Duodenal mucosa (tissue), 2 donors: ENCODE results near the gene PCLO.

Experiments
- H3K27ac ChIP-seq: one replicate; pipeline ENCODE4 v1.7.0; 2013; ENCODE audit warnings: low read depth, low read length
- H3K27me3 ChIP-seq, 2 donors: one replicate each; pipeline ENCODE4 v1.7.0; 2013; ENCODE audit warnings: low read length in 2 of 2, control low read depth in 1 of 2; ENCODE audit not compliant: insufficient read depth in 2 of 2, control insufficient read depth in 1 of 2
- H3K36me3 ChIP-seq, 2 donors: one replicate each; pipeline ENCODE4 v1.7.0; 2013; ENCODE audit warnings: low read length in 2 of 2, control low read depth in 1 of 2; ENCODE audit not compliant: insufficient read depth in 2 of 2, control insufficient read depth in 1 of 2
- H3K4me1 ChIP-seq, 2 donors: one replicate each; pipeline ENCODE4 v1.7.0; 2013; ENCODE audit warnings: low read length in 2 of 2, control low read depth in 1 of 2; ENCODE audit not compliant: insufficient read depth in 2 of 2, control insufficient read depth in 1 of 2
- H3K4me3 ChIP-seq, 2 donors: one replicate each; pipeline ENCODE4 v1.7.0; 2013; ENCODE audit warnings: low read length in 2 of 2, low read depth in 1 of 2
- H3K9ac ChIP-seq, 2 donors: one replicate each; pipeline ENCODE4 v1.7.0; 2013; ENCODE audit warnings: low read length in 2 of 2, low read depth in 1 of 2
- H3K9me3 ChIP-seq, 2 donors: one replicate each; pipeline ENCODE4 v1.7.0; 2013; ENCODE audit warnings: low read length in 2 of 2, control low read depth in 1 of 2; ENCODE audit not compliant: control insufficient read depth in 1 of 2

PCLO gene, protein sequence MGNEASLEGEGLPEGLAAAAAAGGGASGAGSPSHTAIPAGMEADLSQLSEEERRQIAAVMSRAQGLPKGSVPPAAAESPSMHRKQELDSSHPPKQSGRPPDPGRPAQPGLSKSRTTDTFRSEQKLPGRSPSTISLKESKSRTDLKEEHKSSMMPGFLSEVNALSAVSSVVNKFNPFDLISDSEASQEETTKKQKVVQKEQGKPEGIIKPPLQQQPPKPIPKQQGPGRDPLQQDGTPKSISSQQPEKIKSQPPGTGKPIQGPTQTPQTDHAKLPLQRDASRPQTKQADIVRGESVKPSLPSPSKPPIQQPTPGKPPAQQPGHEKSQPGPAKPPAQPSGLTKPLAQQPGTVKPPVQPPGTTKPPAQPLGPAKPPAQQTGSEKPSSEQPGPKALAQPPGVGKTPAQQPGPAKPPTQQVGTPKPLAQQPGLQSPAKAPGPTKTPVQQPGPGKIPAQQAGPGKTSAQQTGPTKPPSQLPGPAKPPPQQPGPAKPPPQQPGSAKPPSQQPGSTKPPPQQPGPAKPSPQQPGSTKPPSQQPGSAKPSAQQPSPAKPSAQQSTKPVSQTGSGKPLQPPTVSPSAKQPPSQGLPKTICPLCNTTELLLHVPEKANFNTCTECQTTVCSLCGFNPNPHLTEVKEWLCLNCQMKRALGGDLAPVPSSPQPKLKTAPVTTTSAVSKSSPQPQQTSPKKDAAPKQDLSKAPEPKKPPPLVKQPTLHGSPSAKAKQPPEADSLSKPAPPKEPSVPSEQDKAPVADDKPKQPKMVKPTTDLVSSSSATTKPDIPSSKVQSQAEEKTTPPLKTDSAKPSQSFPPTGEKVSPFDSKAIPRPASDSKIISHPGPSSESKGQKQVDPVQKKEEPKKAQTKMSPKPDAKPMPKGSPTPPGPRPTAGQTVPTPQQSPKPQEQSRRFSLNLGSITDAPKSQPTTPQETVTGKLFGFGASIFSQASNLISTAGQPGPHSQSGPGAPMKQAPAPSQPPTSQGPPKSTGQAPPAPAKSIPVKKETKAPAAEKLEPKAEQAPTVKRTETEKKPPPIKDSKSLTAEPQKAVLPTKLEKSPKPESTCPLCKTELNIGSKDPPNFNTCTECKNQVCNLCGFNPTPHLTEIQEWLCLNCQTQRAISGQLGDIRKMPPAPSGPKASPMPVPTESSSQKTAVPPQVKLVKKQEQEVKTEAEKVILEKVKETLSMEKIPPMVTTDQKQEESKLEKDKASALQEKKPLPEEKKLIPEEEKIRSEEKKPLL (N-terminal part only)

GRCh38 chr7:83162402-83163256 is at the start of gene PCLO:
PCLO (minus strand) TSS chr7:83162884; CDS start chr7:83162592, 292 bp downstream.
- H3K4me1 ChIP-seq = peaks cover 0 to 6% of the 10 kb centered on the region in 2 donors
- peak within 1 kb of the TSS; percentile 66 for H3K27ac ChIP-seq
- no peaks in the 10 kb centered on the region for H3K9me3 ChIP-seq
- H3K9ac ChIP-seq = peak within 1 kb of the TSS; percentile 52 to 54
- H3K36me3 ChIP-seq = no peaks in the 10 kb centered on the region
- H3K4me3 ChIP-seq = peak within 1 kb of the TSS; percentile 75 to 79
- H3K27me3 ChIP-seq = no peaks in the 10 kb centered on the region

GRCh38 chr7:83211685-83212084 is 49.0 kb upstream of the PCLO start:
- no peaks in the 10 kb centered on the region for H3K36me3 ChIP-seq
- no peaks in the 10 kb centered on the region for H3K27me3 ChIP-seq
- no peaks in the 10 kb centered on the region for H3K9me3 ChIP-seq
- no peaks in the 10 kb centered on the region for H3K4me1 ChIP-seq
- no peak overlapping the region for H3K4me3 ChIP-seq
- no peak overlapping the region for H3K9ac ChIP-seq
- no peak overlapping the region for H3K27ac ChIP-seq

DNA sequence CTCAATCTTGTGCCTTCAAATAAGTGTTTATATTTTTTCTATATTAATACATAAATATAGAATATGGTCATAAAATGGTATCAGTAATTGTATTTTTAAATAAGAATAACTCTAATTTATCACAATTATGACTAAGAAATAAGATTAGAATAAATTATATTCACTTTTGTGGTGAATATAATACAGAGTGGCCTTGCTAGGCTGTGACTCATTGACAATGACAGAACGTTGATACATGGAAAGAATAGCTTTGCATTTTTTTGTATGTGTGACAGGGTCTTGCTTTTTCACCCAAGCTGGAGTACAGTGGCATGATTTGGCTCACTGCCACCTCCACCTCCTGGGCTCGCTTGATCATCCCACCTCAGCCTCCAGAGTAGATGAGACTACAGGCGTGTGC is 47.8 kb upstream of the PCLO start:
- H3K4me1 ChIP-seq = no peaks in the 10 kb centered on the region
- H3K9me3 ChIP-seq = no peaks in the 10 kb centered on the region
- H3K4me3 ChIP-seq = no peak overlapping the region
- no peak overlapping the region for H3K9ac ChIP-seq
- H3K27me3 ChIP-seq = no peaks in the 10 kb centered on the region
- no peak overlapping the region for H3K27ac ChIP-seq
- H3K36me3 ChIP-seq = no peaks in the 10 kb centered on the region

DNA sequence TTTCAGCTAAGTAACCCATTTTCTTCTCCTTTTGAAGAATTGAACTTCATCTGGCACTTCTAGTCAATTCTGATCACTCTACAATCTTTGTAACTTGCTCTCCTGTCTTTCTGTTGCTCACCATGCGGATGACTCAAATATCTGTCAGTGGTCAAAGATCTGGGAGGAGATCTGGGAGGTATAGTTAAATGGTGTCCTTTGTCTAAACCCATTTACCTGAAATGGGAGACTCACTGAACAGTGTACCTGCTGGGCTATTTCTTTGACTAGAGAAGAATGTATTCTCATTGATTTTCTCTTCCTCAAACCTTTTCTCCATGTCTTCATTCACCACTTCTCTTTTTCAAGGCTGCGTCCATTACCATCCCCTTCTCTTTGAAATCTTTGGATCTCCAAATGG is 42.0 kb upstream of the PCLO start:
- Histone ChIP-seq H3K9ac (no peak overlapping the region), H3K27ac (no peak overlapping the region), H3K4me3 (no peak overlapping the region), H3K9me3 (no peaks in the 10 kb centered on the region), H3K4me1 (no peaks in the 10 kb centered on the region), H3K36me3 (no peaks in the 10 kb centered on the region), H3K27me3 (no peaks in the 10 kb centered on the region)

DNA sequence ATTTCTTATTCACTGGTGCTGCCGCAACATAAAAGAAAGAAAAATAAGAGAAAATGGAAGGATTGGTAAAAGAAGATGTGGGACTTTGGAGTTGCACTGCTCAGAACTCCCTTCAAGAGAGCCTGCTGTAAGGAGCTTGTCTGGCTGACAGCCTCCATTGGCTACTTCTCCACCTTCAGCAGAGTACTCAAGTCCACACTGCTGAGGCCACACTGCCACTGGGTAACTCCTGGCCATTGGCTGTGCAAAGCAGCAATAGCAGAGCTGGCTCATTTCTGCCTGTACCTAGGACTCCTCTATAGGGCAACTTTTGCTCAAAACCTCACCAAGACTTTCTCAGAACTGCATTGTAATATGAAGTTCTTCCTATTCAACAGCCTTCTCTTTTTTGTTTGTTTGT is 38.7 kb upstream of the PCLO start:
- Histone ChIP-seq H3K9me3 (no peaks in the 10 kb centered on the region), H3K27me3 (no peaks in the 10 kb centered on the region), H3K4me1 (no peaks in the 10 kb centered on the region), H3K4me3 (no peak overlapping the region), H3K36me3 (no peaks in the 10 kb centered on the region), H3K27ac (no peak overlapping the region), H3K9ac (no peak overlapping the region)

DNA sequence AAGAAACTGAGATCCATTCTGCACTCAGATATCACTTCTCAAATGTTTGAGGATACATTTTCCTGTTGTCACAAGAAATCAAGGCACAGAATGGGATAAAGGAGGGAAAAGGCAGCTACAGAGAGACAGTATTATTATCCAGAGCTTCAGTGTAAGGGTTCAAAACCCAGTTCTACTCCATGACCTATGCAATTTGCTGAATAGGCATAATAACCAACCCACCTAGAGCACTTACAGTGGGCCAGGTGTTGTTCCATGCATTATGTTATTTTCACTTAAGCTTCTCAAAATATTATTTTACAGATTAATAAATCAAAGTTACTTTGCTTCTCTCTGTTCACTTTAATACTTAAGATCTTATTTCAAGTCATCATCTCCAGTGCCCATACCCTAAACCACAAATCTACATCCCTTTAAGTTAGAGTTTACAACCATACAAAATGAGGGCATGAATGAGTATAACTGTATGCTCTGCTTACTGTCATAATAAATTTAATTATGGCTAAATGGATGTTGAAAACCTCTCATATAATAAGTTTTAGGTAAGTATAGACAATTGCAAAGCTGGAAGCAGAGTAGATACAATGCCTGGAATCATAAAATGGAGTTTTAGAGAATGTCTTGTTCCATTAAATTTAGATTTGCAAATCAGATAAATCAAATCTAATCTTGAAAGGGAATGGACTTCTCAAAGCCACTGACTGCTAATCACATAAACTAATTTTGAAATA is 28.1 kb upstream of the PCLO start:
- Histone ChIP-seq H3K27ac (no peak overlapping the region), H3K4me3 (no peak overlapping the region)

DNA sequence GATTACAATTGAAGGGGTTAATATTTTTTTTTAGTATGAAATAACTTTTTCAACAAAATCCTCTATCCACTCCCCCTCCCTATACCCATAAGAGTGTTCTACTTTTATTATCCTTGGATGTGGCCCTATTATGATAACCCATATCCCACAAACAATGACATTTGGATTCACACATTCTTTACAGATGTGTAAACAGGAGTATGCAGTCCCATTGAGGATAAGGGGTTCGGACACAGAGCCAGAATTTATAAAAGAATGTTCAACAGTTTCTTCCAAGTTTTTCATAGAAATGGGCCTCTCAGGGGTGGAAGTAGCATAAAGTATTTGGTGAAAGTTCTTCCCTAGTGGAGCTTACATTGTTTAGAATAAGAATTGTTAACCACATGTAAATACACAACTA is 16.1 kb upstream of the PCLO start:
- Histone ChIP-seq H3K9ac (no peak overlapping the region), H3K4me1 (no peaks in the 10 kb centered on the region), H3K4me3 (no peak overlapping the region), H3K36me3 (no peaks in the 10 kb centered on the region), H3K27ac (no peak overlapping the region), H3K27me3 (no peaks in the 10 kb centered on the region), H3K9me3 (peaks cover 0 to 7% of the 10 kb centered on the region in 2 donors)

More for the DNA sequence above, 28.1 kb upstream of the PCLO start:
- Histone ChIP-seq H3K27me3 (no peaks in the 10 kb centered on the region), H3K9ac (no peak overlapping the region), H3K4me1 (no peaks in the 10 kb centered on the region), H3K36me3 (no peaks in the 10 kb centered on the region), H3K9me3 (no peaks in the 10 kb centered on the region)

GRCh38 chr7:83178066-83178465 is 15.4 kb upstream of the PCLO start:
- H3K36me3 ChIP-seq = no peaks in the 10 kb centered on the region
- no peak overlapping the region for H3K27ac ChIP-seq
- no peak overlapping the region for H3K9ac ChIP-seq
- no peaks in the 10 kb centered on the region for H3K27me3 ChIP-seq
- peaks cover 0 to 5% of the 10 kb centered on the region in 2 donors for H3K9me3 ChIP-seq
- no peak overlapping the region for H3K4me3 ChIP-seq
- H3K4me1 ChIP-seq = no peaks in the 10 kb centered on the region

GRCh38 chr7:83173664-83174063 is 11.0 kb upstream of the PCLO start:
- Histone ChIP-seq H3K4me3 (no peak overlapping the region), H3K9me3 (no peaks in the 10 kb centered on the region), H3K4me1 (no peaks in the 10 kb centered on the region), H3K27me3 (no peaks in the 10 kb centered on the region), H3K27ac (no peak overlapping the region), H3K9ac (no peak overlapping the region), H3K36me3 (no peaks in the 10 kb centered on the region)
